IMR-90 (cell line): ENCODE results near the gene SMARCA4. TPM values are rescaled to one million over a fixed set of nuclear protein-coding genes. Genes with fewer than 3 reads are reported as not detected.

Source experiments
- ATAC-seq: fragments of 200-7000 bp; cut with Tn5 transposase; 2 replicates; pipeline ENCODE4 v1.9.1; 2020; ENCODE audit warnings: low read depth, mild to moderate bottlenecking, moderate library complexity
- BruUV-seq: library from RNA; stranded (reverse); fragments of 400-500 nt; replicated peaks from 2 replicates; lab custom pipeline; 2021; lab: Mats Ljungman, UMichigan
- CTCF ChIA-PET: fragments of 300-600 bp; formaldehyde crosslinking; extraction: SDS; loops from one replicate; lab custom pipeline; 2021; ENCODE audit warnings: antibody characterized with exemption; lab: Yijun Ruan, JAX
- POLR2A ChIA-PET: fragments of 300-600 bp; sonication (Branson Sonifier 250); formaldehyde crosslinking; loops from one replicate; lab custom pipeline; 2022; ENCODE audit warnings: antibody characterized with exemption; ENCODE audit not compliant: unreplicated experiment; lab: Charles Lee
- DNase-seq: peaks from one replicate; pipeline ENCODE4 v3.0.0; 2013
- H2AFZ ChIP-seq: replicated peaks from 2 replicates; pipeline ENCODE3; 2013; ENCODE audit warnings: low read length, mild to moderate bottlenecking; ENCODE audit not compliant: poor library complexity
- H2AK5ac ChIP-seq: 2 replicates; pipeline ENCODE4 v1.6.1; 2013; ENCODE audit warnings: low read depth, low read length, inconsistent platforms
- H2AK9ac ChIP-seq: replicated peaks from 2 replicates; pipeline ENCODE3; 2013; ENCODE audit warnings: mild to moderate bottlenecking, low read depth, low read length, moderate library complexity; ENCODE audit not compliant: poor library complexity
- H2BK120ac ChIP-seq: 2 replicates; pipeline ENCODE4 v1.6.1; 2013; ENCODE audit warnings: low read depth, low read length, inconsistent platforms
- H2BK15ac ChIP-seq: 3 replicates; pipeline ENCODE4 v1.6.1; 2013; ENCODE audit warnings: low read depth, low read length, inconsistent platforms
- H2BK20ac ChIP-seq: 2 replicates; pipeline ENCODE4 v1.6.1; 2013; ENCODE audit warnings: low read depth, mild to moderate bottlenecking, inconsistent platforms, low read length, moderate library complexity
- H2BK5ac ChIP-seq: 2 replicates; pipeline ENCODE4 v1.6.1; 2013; ENCODE audit warnings: mild to moderate bottlenecking, low read depth, low read length, inconsistent platforms; ENCODE audit not compliant: poor library complexity, severe bottlenecking
- H3K14ac ChIP-seq: replicated peaks from 2 replicates; pipeline ENCODE4 v1.6.1; 2013; ENCODE audit warnings: low read depth, low read length, inconsistent platforms
- H3K18ac ChIP-seq: 2 replicates; pipeline ENCODE4 v1.6.1; 2013; ENCODE audit warnings: low read depth, low read length, control low read depth
- H3K23ac ChIP-seq: 2 replicates; pipeline ENCODE4 v1.6.1; 2013; ENCODE audit warnings: low read depth, low read length, inconsistent platforms
- H3K27ac ChIP-seq: 2 replicates; pipeline ENCODE4 v1.5.1; 2013; ENCODE audit warnings: mild to moderate bottlenecking, control low read depth, low read length; ENCODE audit not compliant: insufficient read depth
- H3K27me3 ChIP-seq: 2 replicates; pipeline ENCODE4 v1.6.1; 2013; ENCODE audit warnings: low read length; ENCODE audit not compliant: control insufficient read depth, insufficient read depth
- H3K36me3 ChIP-seq: 2 replicates; pipeline ENCODE4 v1.6.1; 2013; ENCODE audit warnings: low read length, mixed read lengths; ENCODE audit not compliant: control insufficient read depth, insufficient read depth
- H3K4ac ChIP-seq: 2 replicates; pipeline ENCODE4 v1.6.1; 2013; ENCODE audit warnings: low read depth, low read length, inconsistent platforms
- H3K4me1 ChIP-seq: 2 replicates; pipeline ENCODE4 v1.6.1; 2013; ENCODE audit warnings: low read length, mixed read lengths; ENCODE audit not compliant: control insufficient read depth, insufficient read depth
- H3K4me2 ChIP-seq: 2 replicates; pipeline ENCODE4 v1.6.1; 2013; ENCODE audit warnings: low read depth, mild to moderate bottlenecking, control low read depth, low read length, moderate library complexity
- H3K4me3 ChIP-seq: 2 replicates; pipeline ENCODE4 v1.5.1; 2013; ENCODE audit warnings: low read depth, mild to moderate bottlenecking, control low read depth, low read length, moderate library complexity; ENCODE audit not compliant: insufficient read depth
- H3K56ac ChIP-seq: 2 replicates; pipeline ENCODE4 v1.6.1; 2013; ENCODE audit warnings: low read length, inconsistent platforms; ENCODE audit not compliant: insufficient read depth; ENCODE audit errors: extremely low read depth
- H3K79me1 ChIP-seq, 2 experiments: 2 replicates each; pipeline ENCODE4 v1.6.1; 2013; ENCODE audit warnings: low read length in 2 of 2, inconsistent platforms in 1 of 2, low read depth in 1 of 2
- H3K9ac ChIP-seq: 2 replicates; pipeline ENCODE4 v1.6.1; 2013; ENCODE audit warnings: low read depth, low read length, control low read depth
- H3K9me1 ChIP-seq: 2 replicates; pipeline ENCODE4 v1.6.1; 2013; ENCODE audit warnings: low read length, inconsistent platforms; ENCODE audit not compliant: insufficient read depth
- H3K9me3 ChIP-seq: 2 replicates; pipeline ENCODE4 v1.6.1; 2013; ENCODE audit warnings: low read length; ENCODE audit not compliant: control insufficient read depth, insufficient read depth
- H4K20me1 ChIP-seq: 2 replicates; pipeline ENCODE4 v1.6.1; 2013; ENCODE audit warnings: low read length, inconsistent platforms; ENCODE audit not compliant: insufficient read depth
- H4K5ac ChIP-seq: 2 replicates; pipeline ENCODE4 v1.6.1; 2013; ENCODE audit warnings: mild to moderate bottlenecking, low read depth, low read length, control low read depth
- H4K8ac ChIP-seq, 2 experiments: 2 replicates each; pipeline ENCODE4 v1.6.1; 2013; ENCODE audit warnings: low read depth in 2 of 2, low read length in 2 of 2, control low read depth in 1 of 2, inconsistent platforms in 1 of 2
- H4K91ac ChIP-seq: 2 replicates; pipeline ENCODE4 v1.6.1; 2013; ENCODE audit warnings: low read depth, low read length, inconsistent platforms; ENCODE audit not compliant: insufficient read depth
- BHLHE40 ChIP-seq: fragments of 150-350 bp; IDR thresholded peaks from 2 replicates; pipeline ENCODE4 v1.6.1; 2016; ENCODE audit warnings: mild to moderate bottlenecking, low read depth, low read length
- CEBPB ChIP-seq: IDR thresholded peaks from 2 replicates; pipeline ENCODE4 v1.6.1; 2012; ENCODE audit warnings: low read depth, low read length, improper control_type of control experiment
- CHD1 ChIP-seq: IDR thresholded peaks from 2 replicates; pipeline ENCODE4 v1.6.1; 2012; ENCODE audit warnings: low read depth, low read length, improper control_type of control experiment
- CTCF ChIP-seq: conservative IDR thresholded peaks from 2 replicates; pipeline ENCODE4 v1.5.1; 2012; ENCODE audit warnings: mild to moderate bottlenecking, low read depth, low read length, improper control_type of control experiment
- ELK1 ChIP-seq: fragments of 150-350 bp; IDR thresholded peaks from 2 replicates; pipeline ENCODE4 v1.6.1; 2016; ENCODE audit warnings: low read depth, mild to moderate bottlenecking, low read length, moderate library complexity, borderline replicate concordance
- FOS ChIP-seq: fragments of 150-350 bp; IDR thresholded peaks from 2 replicates; pipeline ENCODE4 v1.6.1; 2016; ENCODE audit warnings: low read depth, low read length
- MAFK ChIP-seq: IDR thresholded peaks from 2 replicates; pipeline ENCODE4 v1.6.1; 2012; ENCODE audit warnings: low read depth, low read length, improper control_type of control experiment
- MAZ ChIP-seq: IDR thresholded peaks from 2 replicates; pipeline ENCODE4 v1.6.1; 2012; ENCODE audit warnings: low read depth, mild to moderate bottlenecking, low read length, improper control_type of control experiment, moderate library complexity, borderline replicate concordance
- MXI1 ChIP-seq: IDR thresholded peaks from 2 replicates; pipeline ENCODE4 v1.6.1; 2012; ENCODE audit warnings: low read depth, mild to moderate bottlenecking, low read length, moderate library complexity, borderline replicate concordance
- NFE2L2 ChIP-seq: fragments of 150-350 bp; IDR thresholded peaks from 2 replicates; pipeline ENCODE4 v1.6.1; 2016; ENCODE audit warnings: low read depth, mild to moderate bottlenecking, low read length
- POLR2A ChIP-seq: IDR thresholded peaks from 2 replicates; pipeline ENCODE4 v1.6.1; 2012; ENCODE audit warnings: mild to moderate bottlenecking, low read depth, low read length
- RAD21 ChIP-seq: IDR thresholded peaks from 2 replicates; pipeline ENCODE4 v1.6.1; 2012; ENCODE audit warnings: low read length, improper control_type of control experiment
- RCOR1 ChIP-seq: IDR thresholded peaks from 2 replicates; pipeline ENCODE4 v1.6.1; 2012; ENCODE audit warnings: mild to moderate bottlenecking, low read length, improper control_type of control experiment; ENCODE audit not compliant: insufficient replicate concordance
- RFX5 ChIP-seq: IDR thresholded peaks from 2 replicates; pipeline ENCODE4 v1.8.0; 2012; ENCODE audit warnings: low read depth, mild to moderate bottlenecking, low read length, moderate library complexity
- SMC3 ChIP-seq: fragments of 150-350 bp; IDR thresholded peaks from 2 replicates; pipeline ENCODE4 v1.6.1; 2016; ENCODE audit warnings: low read depth, mild to moderate bottlenecking, antibody characterized with exemption, low read length, moderate library complexity
- USF2 ChIP-seq: fragments of 150-350 bp; IDR thresholded peaks from 2 replicates; pipeline ENCODE4 v1.6.1; 2017; ENCODE audit warnings: mild to moderate bottlenecking, antibody characterized with exemption, low read length, low read depth
- WGBS, 2 experiments: methylation state at CpG; one replicate each; pipeline versions ENCODE4 v1.1.5 to v1.1.7; 2013; ENCODE audit warnings: missing lambda C conversion rate in 2 of 2; ENCODE audit not compliant: insufficient read length in 1 of 2; ENCODE audit errors: extremely low coverage in 2 of 2; 5-methylcytosine and 5-hydroxymethylcytosine counted together
- dilution Hi-C: fragments of 300-500 bp; cut with HindIII; formaldehyde crosslinking; loops from one replicate; pipeline ENCODE4 v1.14.3; 2018; ENCODE audit warnings: low sequenced_read_pairs; ENCODE audit not compliant: unreplicated experiment
- in situ Hi-C: fragments of 300-500 bp; cut with MboI; formaldehyde crosslinking; loops from 3 replicates; pipeline ENCODE4 v1.14.3; 2019; ENCODE audit warnings: low sequenced_read_pairs, inconsistent platforms, mixed read lengths
- intact Hi-C: fragments of 100-400 bp; cut with micrococcal nuclease; formaldehyde crosslinking; loops from 2 replicates; pipeline ENCODE4 v1.10.0; 2022
- polyA plus RNA-seq, 3 experiments: library from polyadenylated mRNA; depleted of rRNA; stranded (reverse); fragments of >200 nt; gene quantifications; 2 replicates each; pipeline ENCODE4 v1.2.3, GENCODE V29; 2012; ENCODE audit warnings: low replicate concordance in 1 of 3
- total RNA-seq: library from RNA; depleted of rRNA; stranded (reverse); fragments of >200 nt; gene quantifications from 2 replicates; pipeline ENCODE4 v1.2.3, GENCODE V29; 2012

SMARCA4 gene
- total and polyA plus RNA-seq, 2 of the 4 experiments (the other 2 are of a cell fraction), result 41.4 to 85.6 TPM

GRCh38 chr19:11108746-11109145 lies 147.9 kb downstream of the SMARCA4 start:
- Histone ChIP-seq H3K4me1 (no peaks in the 10 kb centered on the region), H4K20me1 (peaks cover 11% of the 10 kb centered on the region; the same call in 1 of the 2 replicates), H3K27me3 (no peaks in the 10 kb centered on the region), H3K4me3 (no peak overlapping the region), H3K9ac (no peak overlapping the region), H3K9me1 (no peaks in the 10 kb centered on the region), H3K56ac (no peak overlapping the region), H3K9me3 (no peaks in the 10 kb centered on the region), H4K91ac (no peak overlapping the region), H4K8ac (no peak overlapping the region), H3K79me1 (peaks cover 5 to 36% of the 10 kb centered on the region in 2 experiments; a peak in 3 of 4 replicates), H3K23ac (no peak overlapping the region), H2BK15ac (no peak overlapping the region), H3K4me2 (no peak overlapping the region), H3K27ac (no peak overlapping the region), H2AK5ac (no peak overlapping the region), H3K36me3 (peaks cover 71% of the 10 kb centered on the region), H4K5ac (no peak overlapping the region), H2AFZ (no peak overlapping the region), H2BK5ac (no peak overlapping the region), H3K18ac (no peak overlapping the region), H2BK120ac (no peak overlapping the region), H2AK9ac (peak overlapping the region; percentile 1), H3K14ac (no peak overlapping the region), H2BK20ac (no peak overlapping the region), H3K4ac (no peak overlapping the region)
- in situ Hi-C loops (no loop called here), dilution Hi-C loops (no loop called here), intact Hi-C loops (no loop called here)
- TF ChIP-seq RFX5 (no peak), ELK1 (no peak), CEBPB (no peak), MXI1 (no peak), MAZ (no peak), CHD1 (no peak), BHLHE40 (no peak), SMC3 (no peak), POLR2A (no peak), FOS (no peak), MAFK (no peak), NFE2L2 (no peak), CTCF (no peak), USF2 (no peak), RAD21 (no peak), RCOR1 (no peak)
- POLR2A ChIA-PET, result no interaction called here
- 100% methylated on average over 1 of the region's 6 CpGs; no CpG with 5 or more reads in 1 of the 2 experiments for WGBS, 2 experiments
- no TSS peak for BruUV-seq
- DNase-seq, result no peak
- ATAC-seq, result no peak
- CTCF ChIA-PET, result no interaction called here
